ENCODE measurements around the gene CEP250. TPM values are rescaled to one million over a fixed set of nuclear protein-coding genes. Genes with fewer than 3 reads are reported as not detected.

Gene CEP250
- total RNA-seq, 1 experiment from 2014 or later: 56.6 TPM

- Histone ChIP-seq H3K4me3 (ENCODE audit: low read depth, low read length, poor library complexity, severe bottlenecking) (no peak overlapping the region), H3K27me3 (replicated peaks; ENCODE audit: insufficient read depth, low read depth, low read length, poor library complexity) (no peaks in the 10 kb centered on the region), H3K27ac (ENCODE audit: low read depth, low read length, poor library complexity, severe bottlenecking) (no peak overlapping the region), H3K36me3 (ENCODE audit: insufficient read depth, low read length, poor library complexity, severe bottlenecking) (peaks cover 15% of the 10 kb centered on the region), H3K9me3 (ENCODE audit: low read depth, low read length, poor library complexity, severe bottlenecking) (no peaks in the 10 kb centered on the region), H3K4me1 (ENCODE audit: insufficient read depth, low read length, poor library complexity, severe bottlenecking) (no peaks in the 10 kb centered on the region)
- CTCF ChIA-PET: no interaction called here
- DNase-seq (ENCODE audit: low spot score): no peak
- POLR2A ChIA-PET (ENCODE audit: low non-redundant PET): no interaction called here
- TF ChIP-seq CTCF (conservative IDR thresholded peaks at IDR 0.05; ENCODE audit: low read depth, low read length) (no peak), EZH2 (IDR thresholded peaks at IDR 0.05; ENCODE audit: borderline replicate concordance, low read depth, low read length, poor library complexity, severe bottlenecking) (no peak)
- BruUV-seq (replicated peaks): no TSS peak
- intact Hi-C loops (cut with micrococcal nuclease; ENCODE audit: unreplicated experiment): no loop called here
These were observed 104.7 kb downstream of the CEP250 start for GRCh38 chr20:35560105-35560511.

GRCh38 chr20:35560541-35560940 lies 105.1 kb downstream of the CEP250 start:
- no peaks in the 10 kb centered on the region for H3K4me1 ChIP-seq (ENCODE audit: insufficient read depth, low read length, poor library complexity, severe bottlenecking)
- no peaks in the 10 kb centered on the region for H3K27me3 ChIP-seq (replicated peaks; ENCODE audit: insufficient read depth, low read depth, low read length, poor library complexity)
- intact Hi-C loops (cut with micrococcal nuclease; ENCODE audit: unreplicated experiment): no loop called here
- ChIA-PET CTCF (no interaction called here), POLR2A (ENCODE audit: low non-redundant PET) (no interaction called here)
- no peaks in the 10 kb centered on the region for H3K9me3 ChIP-seq (ENCODE audit: low read depth, low read length, poor library complexity, severe bottlenecking)
- H3K4me3 ChIP-seq (ENCODE audit: low read depth, low read length, poor library complexity, severe bottlenecking): no peak overlapping the region
- no peak overlapping the region for H3K27ac ChIP-seq (ENCODE audit: low read depth, low read length, poor library complexity, severe bottlenecking)
- TF ChIP-seq CTCF (conservative IDR thresholded peaks at IDR 0.05; ENCODE audit: low read depth, low read length): no peak
- no peak for TF ChIP-seq EZH2 (IDR thresholded peaks at IDR 0.05; ENCODE audit: borderline replicate concordance, low read depth, low read length, poor library complexity, severe bottlenecking)
- DNase-seq (ENCODE audit: low spot score): no peak
- H3K36me3 ChIP-seq (ENCODE audit: insufficient read depth, low read length, poor library complexity, severe bottlenecking): peaks cover 12% of the 10 kb centered on the region
- BruUV-seq (replicated peaks): no TSS peak

GRCh38 chr20:35561268-35561667 lies 105.9 kb downstream of the CEP250 start:
- no TSS peak for BruUV-seq (replicated peaks)
- Histone ChIP-seq H3K36me3 (ENCODE audit: insufficient read depth, low read length, poor library complexity, severe bottlenecking) (peaks cover 6% of the 10 kb centered on the region), H3K27me3 (replicated peaks; ENCODE audit: insufficient read depth, low read depth, low read length, poor library complexity) (no peaks in the 10 kb centered on the region), H3K27ac (ENCODE audit: low read depth, low read length, poor library complexity, severe bottlenecking) (no peak overlapping the region), H3K9me3 (ENCODE audit: low read depth, low read length, poor library complexity, severe bottlenecking) (no peaks in the 10 kb centered on the region), H3K4me3 (ENCODE audit: low read depth, low read length, poor library complexity, severe bottlenecking) (no peak overlapping the region), H3K4me1 (ENCODE audit: insufficient read depth, low read length, poor library complexity, severe bottlenecking) (no peaks in the 10 kb centered on the region)
- DNase-seq (ENCODE audit: low spot score): peak; percentile 55
- TF ChIP-seq CTCF (conservative IDR thresholded peaks at IDR 0.05; ENCODE audit: low read depth, low read length): peak; percentile 47
- TF ChIP-seq EZH2 (IDR thresholded peaks at IDR 0.05; ENCODE audit: borderline replicate concordance, low read depth, low read length, poor library complexity, severe bottlenecking): no peak
- ChIA-PET POLR2A (ENCODE audit: low non-redundant PET) (no interaction called here), CTCF (interaction anchor here (0.6 kb wide), 1 partner anchor 12 kb away, joined by 3 read pairs; no protein-coding TSS in a partner anchor)
- intact Hi-C loops (cut with micrococcal nuclease; ENCODE audit: unreplicated experiment): no loop called here

Data from A673 (cell line).